ENCODE results near the gene NUDT7. TPM values are rescaled to one million over a fixed set of nuclear protein-coding genes. Genes with fewer than 3 reads are reported as not detected.

NUDT7 gene
- total RNA-seq, 1 experiment from 2014 or later: 7.5 TPM

- no peak for ATAC-seq
- TF ChIP-seq SMAD3 (CRISPR knock-in tag; IDR thresholded peaks at IDR 0.05; ENCODE audit: borderline replicate concordance) (no peak), ZNF425 (CRISPR knock-in tag; conservative IDR thresholded peaks at IDR 0.05) (no peak), ESRRA (CRISPR knock-in tag; IDR thresholded peaks at IDR 0.05; ENCODE audit: borderline replicate concordance) (no peak), GABPB1 (CRISPR knock-in tag; IDR thresholded peaks at IDR 0.05) (no peak), SOX15 (CRISPR knock-in tag; IDR thresholded peaks at IDR 0.05) (no peak), AFF4 (CRISPR knock-in tag; IDR thresholded peaks at IDR 0.05; ENCODE audit: borderline replicate concordance) (no peak), GRHL2 (CRISPR knock-in tag; IDR thresholded peaks at IDR 0.05; ENCODE audit: insufficient replicate concordance, severe bottlenecking) (no peak), CBFB (CRISPR knock-in tag; IDR thresholded peaks at IDR 0.05; ENCODE audit: low read depth) (no peak), MAX (CRISPR knock-in tag; IDR thresholded peaks at IDR 0.05) (no peak)
- no peak for DNase-seq (ENCODE audit: low spot score)
- ChIA-PET POLR2A (no interaction called here), CTCF (interaction anchor here (1.1 kb wide), 1 partner anchor 50 kb away, joined by 3 read pairs; no protein-coding TSS in a partner anchor)
- Mint-ChIP-seq H3K4me1 (no peaks in the 10 kb centered on the region), H3K27ac (no peak overlapping the region), H3K27me3 (ENCODE audit: low read depth) (no peaks in the 10 kb centered on the region; the same call in 1 of the 2 replicates), H3K9me3 (peaks cover 5% of the 10 kb centered on the region), H3K4me3 (no peak overlapping the region), H3K36me3 (no peaks in the 10 kb centered on the region)
Measured at GRCh38 chr16:77759201-77759600, 36.9 kb downstream of the NUDT7 start.

- Mint-ChIP-seq H3K4me3 (no peak overlapping the region), H3K36me3 (no peaks in the 10 kb centered on the region), H3K27ac (no peak overlapping the region), H3K4me1 (no peaks in the 10 kb centered on the region), H3K9me3 (peaks cover 5% of the 10 kb centered on the region), H3K27me3 (ENCODE audit: low read depth) (no peaks in the 10 kb centered on the region; the same call in 1 of the 2 replicates)
- POLR2A ChIA-PET: no interaction called here
- ATAC-seq: no peak
- no peak for DNase-seq (ENCODE audit: low spot score)
- CTCF ChIA-PET: interaction anchor here (1.1 kb wide), 1 partner anchor 50 kb away, joined by 3 read pairs; no protein-coding TSS in a partner anchor
- TF ChIP-seq ZNF423 (CRISPR knock-in tag; IDR thresholded peaks at IDR 0.05) (no peak), ZNF232 (CRISPR knock-in tag; IDR thresholded peaks at IDR 0.05) (no peak), SOX15 (CRISPR knock-in tag; IDR thresholded peaks at IDR 0.05) (no peak), EMX1 (CRISPR knock-in tag; IDR thresholded peaks at IDR 0.05) (no peak), RELA (CRISPR knock-in tag; IDR thresholded peaks at IDR 0.05; ENCODE audit: borderline replicate concordance) (no peak), USF1 (CRISPR knock-in tag; IDR thresholded peaks at IDR 0.05) (no peak), MLX (CRISPR knock-in tag; IDR thresholded peaks at IDR 0.05) (no peak), KAT7 (CRISPR knock-in tag; IDR thresholded peaks at IDR 0.05; ENCODE audit: borderline replicate concordance) (no peak), ZNF263 (CRISPR knock-in tag; IDR thresholded peaks at IDR 0.05; ENCODE audit: low read depth) (no peak), ERG (CRISPR knock-in tag; IDR thresholded peaks at IDR 0.05) (no peak), JUN (CRISPR knock-in tag; IDR thresholded peaks at IDR 0.05) (no peak), AFF4 (CRISPR knock-in tag; IDR thresholded peaks at IDR 0.05; ENCODE audit: borderline replicate concordance) (no peak)
Measured at GRCh38 chr16:77759821-77760220, 37.5 kb downstream of the NUDT7 start.
